H1 (cell line): ENCODE measurements around the gene LFNG. TPM values are rescaled to one million over a fixed set of nuclear protein-coding genes. Genes with fewer than 3 reads are reported as not detected.

Source experiments
- CTCF ChIA-PET: fragments of 300-600 bp; sonication (Branson Sonifier 250); formaldehyde crosslinking; loops from one replicate; lab custom pipeline; 2021; ENCODE audit not compliant: partially characterized antibody; lab: Charles Lee
- POLR2A ChIA-PET: fragments of 300-600 bp; sonication (Branson Sonifier 250); formaldehyde crosslinking; loops from one replicate; lab custom pipeline; 2021; ENCODE audit warnings: inconsistent platforms; ENCODE audit not compliant: partially characterized antibody; lab: Charles Lee
- DNase-seq, 2 experiments: peaks; one replicate each; pipeline versions ENCODE4 v3.0.0 to v3.0.0-alpha.2; 2010 to 2022; ENCODE audit warnings: low spot score in 2 of 2, low read depth in 1 of 2, mixed read lengths in 1 of 2
- FAIRE-seq: peaks from 2 replicates; lab custom pipeline; 2011; peaks lifted over from hg19 to GRCh38; lab: Jason Lieb, UNC
- H2AFZ ChIP-seq: 2 replicates; pipeline ENCODE4 v1.8.1; 2012; ENCODE audit warnings: low read length, inconsistent platforms
- H2AK5ac ChIP-seq: 2 replicates; pipeline ENCODE4 v1.6.1; 2013; ENCODE audit warnings: low read depth, low read length
- H2BK120ac ChIP-seq: replicated peaks from 2 replicates; pipeline ENCODE3; 2013; ENCODE audit warnings: low read depth, low read length, inconsistent platforms
- H2BK12ac ChIP-seq: 2 replicates; pipeline ENCODE4 v1.6.1; 2013; ENCODE audit warnings: low read depth, low read length
- H2BK15ac ChIP-seq: 2 replicates; pipeline ENCODE4 v1.6.1; 2013; ENCODE audit warnings: low read length
- H2BK20ac ChIP-seq: 2 replicates; pipeline ENCODE4 v1.6.1; 2013; ENCODE audit warnings: low read length
- H2BK5ac ChIP-seq: 2 replicates; pipeline ENCODE4 v1.6.1; 2013; ENCODE audit warnings: low read depth, low read length
- H3K14ac ChIP-seq: 2 replicates; pipeline ENCODE4 v1.6.1; 2013; ENCODE audit warnings: inconsistent platforms; ENCODE audit not compliant: insufficient read length
- H3K18ac ChIP-seq: 2 replicates; pipeline ENCODE4 v1.6.1; 2013; ENCODE audit warnings: low read length; ENCODE audit errors: extremely low read depth
- H3K23ac ChIP-seq: 2 replicates; pipeline ENCODE4 v1.6.1; 2013; ENCODE audit warnings: inconsistent platforms; ENCODE audit not compliant: insufficient read length
- H3K23me2 ChIP-seq: 2 replicates; pipeline ENCODE4 v1.6.1; 2013; ENCODE audit warnings: low read depth, low read length
- H3K27ac ChIP-seq: 2 replicates; pipeline ENCODE4 v1.6.1; 2011; ENCODE audit warnings: low read depth, low read length, inconsistent platforms
- H3K27me3 ChIP-seq, 4 experiments: replicated peaks in 1 of 4; 1 replicate in 1 of 4; 2 replicates in 3 of 4; pipeline versions ENCODE4 v1.6.1 to v1.8.1; 2011 to 2013; ENCODE audit warnings: low read length in 3 of 4, mild to moderate bottlenecking in 3 of 4, inconsistent platforms in 2 of 4, mixed read lengths in 2 of 4, moderate library complexity in 1 of 4; ENCODE audit not compliant: control insufficient read depth in 3 of 4, insufficient read depth in 3 of 4; ENCODE audit errors: extremely low read depth in 1 of 4
- H3K36me3 ChIP-seq, 4 experiments: 2 replicates each; pipeline versions ENCODE4 v1.6.1 to v1.8.1; 2011 to 2013; ENCODE audit warnings: mild to moderate bottlenecking in 4 of 4, low read length in 3 of 4, moderate library complexity in 2 of 4, control low read depth in 1 of 4, inconsistent platforms in 1 of 4; ENCODE audit not compliant: insufficient read depth in 4 of 4, control insufficient read depth in 2 of 4
- H3K4ac ChIP-seq: replicated peaks from 2 replicates; pipeline ENCODE3; 2013; ENCODE audit warnings: low read length, low read depth, mixed read lengths, inconsistent platforms; ENCODE audit not compliant: insufficient read length
- H3K4me1 ChIP-seq, 4 experiments: replicated peaks in 1 of 4; 1 replicate in 1 of 4; 2 replicates in 3 of 4; pipeline versions ENCODE4 v1.6.1 to v1.8.1; 2011 to 2013; ENCODE audit warnings: low read length in 3 of 4, inconsistent platforms in 2 of 4, mixed read lengths in 1 of 4; ENCODE audit not compliant: insufficient read depth in 4 of 4, control insufficient read depth in 3 of 4
- H3K4me2 ChIP-seq, 2 experiments: 2 replicates each; pipeline versions ENCODE4 v1.6.1 to v1.8.1; 2011 to 2013; ENCODE audit warnings: low read depth in 2 of 2, low read length in 2 of 2, control low read depth in 1 of 2, inconsistent platforms in 1 of 2, mild to moderate bottlenecking in 1 of 2; ENCODE audit not compliant: insufficient read depth in 1 of 2
- H3K4me3 ChIP-seq, 4 experiments: fragments of 200-600, 300-600 bp in 1 of 4; sonication (generic), shearing (Covaris generic), sonication (Bioruptor Twin) in 1 of 4; 2 replicates each; pipeline versions ENCODE4 v1.5.1 to v1.8.1; 2011 to 2016; ENCODE audit warnings: low read length in 4 of 4, low read depth in 3 of 4, control low read depth in 2 of 4, inconsistent platforms in 2 of 4, mild to moderate bottlenecking in 2 of 4, mixed read lengths in 1 of 4, moderate library complexity in 1 of 4; ENCODE audit not compliant: insufficient read depth in 2 of 4; ENCODE audit errors: extremely low read depth in 1 of 4
- H3K56ac ChIP-seq: replicated peaks from 2 replicates; pipeline ENCODE3; 2013; ENCODE audit warnings: low read depth, mild to moderate bottlenecking, mixed read lengths, low read length, inconsistent platforms; ENCODE audit not compliant: insufficient read length
- H3K79me1 ChIP-seq: 2 replicates; pipeline ENCODE4 v1.6.1; 2013; ENCODE audit warnings: low read depth, low read length, control low read depth
- H3K79me2 ChIP-seq, 2 experiments: 2 replicates each; pipeline versions ENCODE4 v1.6.1 to v1.8.1; 2012 to 2013; ENCODE audit warnings: low read length in 2 of 2, mild to moderate bottlenecking in 2 of 2, inconsistent platforms in 1 of 2; ENCODE audit not compliant: insufficient read depth in 2 of 2, control insufficient read depth in 1 of 2
- H3K9ac ChIP-seq, 4 experiments: replicated peaks in 1 of 4; 1 replicate in 1 of 4; 2 replicates in 3 of 4; pipeline versions ENCODE4 v1.6.1 to v1.8.1; 2011 to 2013; ENCODE audit warnings: low read depth in 3 of 4, low read length in 3 of 4, control low read depth in 2 of 4, mild to moderate bottlenecking in 2 of 4, moderate library complexity in 2 of 4, inconsistent platforms in 1 of 4; ENCODE audit errors: extremely low read depth in 1 of 4
- H3K9me3 ChIP-seq, 2 experiments: 2 replicates each; pipeline versions ENCODE4 v1.6.1 to v1.8.1; 2012 to 2013; ENCODE audit warnings: mild to moderate bottlenecking in 2 of 2, moderate library complexity in 2 of 2, control low read depth in 1 of 2, inconsistent platforms in 1 of 2, low read depth in 1 of 2, low read length in 1 of 2, mixed read lengths in 1 of 2; ENCODE audit not compliant: insufficient read depth in 2 of 2
- H4K20me1 ChIP-seq, 2 experiments: replicated peaks in 1 of 2; 2 replicates each; pipeline versions ENCODE3 to v1.8.1; 2011 to 2013; ENCODE audit warnings: inconsistent platforms in 2 of 2, low read length in 2 of 2, mild to moderate bottlenecking in 1 of 2; ENCODE audit not compliant: insufficient read depth in 2 of 2, control insufficient read depth in 1 of 2
- H4K5ac ChIP-seq: 2 replicates; pipeline ENCODE4 v1.6.1; 2013; ENCODE audit warnings: low read length, low read depth, mixed read lengths, inconsistent platforms; ENCODE audit not compliant: insufficient read length
- H4K8ac ChIP-seq: 2 replicates; pipeline ENCODE4 v1.8.0; 2013; ENCODE audit warnings: mild to moderate bottlenecking, moderate library complexity, low read length, inconsistent platforms; ENCODE audit not compliant: insufficient read depth; ENCODE audit errors: extremely low read depth
- H4K91ac ChIP-seq: replicated peaks from 2 replicates; pipeline ENCODE3; 2013; ENCODE audit warnings: low read length, mixed read lengths, inconsistent platforms; ENCODE audit not compliant: insufficient read length
- BCL11A ChIP-seq, 2 experiments: IDR thresholded peaks; one replicate each; pipeline ENCODE4 v1.6.1; 2011; ENCODE audit warnings: low read depth in 2 of 2, low read length in 2 of 2, mild to moderate bottlenecking in 2 of 2
- E2F6 ChIP-seq: IDR thresholded peaks from 2 replicates; pipeline ENCODE4 v1.6.1; 2012; ENCODE audit warnings: inconsistent platforms
- FOSL1 ChIP-seq: IDR thresholded peaks from 2 replicates; pipeline ENCODE4 v1.6.1; 2011; ENCODE audit warnings: mild to moderate bottlenecking, low read depth, low read length, moderate library complexity; ENCODE audit not compliant: insufficient read depth
- WGBS, 2 experiments: shearing (Covaris generic) in 1 of 2; methylation state at CpG; one replicate each; pipeline versions ENCODE4 v1.1.6 to v1.1.7; 2013 to 2015; ENCODE audit warnings: low lambda C conversion rate in 2 of 2, mixed read lengths in 2 of 2, inconsistent platforms in 1 of 2, low coverage in 1 of 2, missing lambda C conversion rate in 1 of 2; ENCODE audit not compliant: insufficient replicate concordance in 2 of 2, insufficient coverage in 1 of 2, insufficient read length in 1 of 2; ENCODE audit errors: extremely low coverage in 1 of 2, missing lambda C conversion rate in 1 of 2; 5-methylcytosine and 5-hydroxymethylcytosine counted together
- polyA plus RNA-seq, 7 experiments: library from polyadenylated mRNA; depleted of rRNA in 3 of 7; stranded (reverse) in 5 of 7; unstranded in 2 of 7; fragments of >200 nt in 5 of 7; fragments of 200-250 nt in 2 of 7; gene quantifications; 1 replicate in 5 of 7; 2 replicates in 1 of 7; 4 replicates in 1 of 7; pipeline versions ENCODE4 v1.2.1 to v1.2.3, GENCODE V29; 2011 to 2013; ENCODE audit warnings: missing spikeins in 2 of 7, mixed read lengths in 2 of 7
- total RNA-seq: library from RNA; stranded (reverse); fragmentation: NEBNext Ultra II Directional; extraction: Animal tissue kit (Norgen Biotek cat#: 25700); gene quantifications from 2 replicates; pipeline ENCODE4 v1.2.1, GENCODE V29; 2021

The LFNG gene
- total and polyA plus RNA-seq, 2 of the 8 experiments (the other 6 are each of a cell fraction or from before 2014, with no cell fraction given) = 31.6 to 35.6 TPM

- H3K4me2 ChIP-seq = peak overlapping the region in 1 of 2 experiments; percentile 85; a peak in 1 of 4 replicates
- POLR2A ChIA-PET = interaction anchor here (1.0 to 1.4 kb wide), 6 partner anchors 9 to 115 kb away, joined by 3 to 8 read pairs (median 4); partner anchors contain the start of gene TTYH3
- TF ChIP-seq FOSL1 (no peak), E2F6 (no peak), BCL11A (IDR thresholded peaks at IDR 0.05; ENCODE audit: low read depth in 2 of 2, low read length in 2 of 2) (no peak)
Observed at GRCh38 chr7:2517026-2517425, 2.5 kb upstream of the LFNG start.

More at GRCh38 chr7:2517026-2517425, 2.5 kb upstream of the LFNG start:
- no peak overlapping the region for H2BK120ac ChIP-seq
- H2BK12ac ChIP-seq = peak overlapping the region; percentile 90; the same call in 1 of the 2 replicates
- no peak overlapping the region for H3K56ac ChIP-seq
- no peak overlapping the region for H2BK15ac ChIP-seq
- H3K23me2 ChIP-seq = peaks cover 27% of the 10 kb centered on the region
- peak overlapping the region; percentile 66; the same call in 1 of the 2 replicates for H2BK5ac ChIP-seq
- peak overlapping the region; percentile 65 for H3K18ac ChIP-seq
- peaks cover 0 to 22% (median 12%) of the 10 kb centered on the region in 4 experiments; a peak in 6 of 7 replicates for H3K27me3 ChIP-seq
- no peaks in the 10 kb centered on the region; the same call in 1 of the 2 replicates for H3K79me1 ChIP-seq
- H3K23ac ChIP-seq = no peak overlapping the region
- FAIRE-seq = no peak
- H3K9ac ChIP-seq = no peak overlapping the region
- no peaks in the 10 kb centered on the region for H3K9me3 ChIP-seq
- H3K4ac ChIP-seq = no peak overlapping the region
- no peak overlapping the region for H3K27ac ChIP-seq
- peaks cover 10 to 19% of the 10 kb centered on the region in 2 experiments for H4K20me1 ChIP-seq
- peaks cover 3 to 36% (median 29%) of the 10 kb centered on the region in 4 experiments for H3K4me1 ChIP-seq
- H3K14ac ChIP-seq = no peak overlapping the region
- CTCF ChIA-PET = interaction anchor here (0.7 to 2.1 kb wide), 12 partner anchors 9 to 154 kb away, joined by 3 to 9 read pairs (median 3); no protein-coding TSS in a partner anchor
- WGBS, 2 experiments = 32% methylated on average over 8 of the region's 8 CpGs; no CpG with 5 or more reads in 1 of the 2 experiments
- no peak overlapping the region; the same call in 1 of the 2 replicates for H2AK5ac ChIP-seq
- H2AFZ ChIP-seq = no peak overlapping the region
- DNase-seq = no peak
- H4K91ac ChIP-seq = peak overlapping the region; percentile 7
- no peak overlapping the region; the same call in 1 of the 2 replicates for H2BK20ac ChIP-seq
- no peak overlapping the region for H3K4me3 ChIP-seq
- H3K79me2 ChIP-seq = peaks cover 0 to 19% of the 10 kb centered on the region in 2 experiments; a peak in 3 of 4 replicates
- H4K8ac ChIP-seq = no peak overlapping the region; the same call in 1 of the 2 replicates
- no peaks in the 10 kb centered on the region for H3K36me3 ChIP-seq
- no peak overlapping the region for H4K5ac ChIP-seq
